ENCODE results near the gene RHOG.

DNA sequence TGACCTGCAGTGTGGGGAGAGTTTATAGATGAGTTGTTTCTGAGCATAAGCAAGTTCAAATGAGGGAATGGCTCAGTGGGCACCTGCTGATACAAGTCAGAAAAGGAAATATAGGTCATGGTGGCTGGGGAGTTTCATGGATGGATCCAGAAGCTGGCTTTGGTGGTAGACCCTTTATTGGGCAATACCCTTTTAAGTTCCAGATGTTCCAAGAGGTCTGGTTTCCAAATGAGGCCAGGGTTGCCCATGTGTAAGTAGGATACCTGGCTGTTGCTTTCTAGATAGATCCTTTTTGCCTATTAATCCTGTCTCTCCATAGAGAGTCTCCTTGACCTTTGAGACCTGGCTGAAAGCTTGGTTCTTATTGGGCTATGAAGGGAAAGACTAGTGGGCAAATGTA lies 16.9 kb upstream of the RHOG start:
- no peak for TF ChIP-seq CTCF (IDR thresholded peaks at IDR 0.05)
- TF ChIP-seq POLR2AphosphoS5 (IDR thresholded peaks at IDR 0.05): no peak
- TF ChIP-seq POLR2A (IDR thresholded peaks at IDR 0.05): no peak

Measured in stomach (tissue), 4 donors.